ENCODE data around the gene SSPN.

Gene SSPN

DNA sequence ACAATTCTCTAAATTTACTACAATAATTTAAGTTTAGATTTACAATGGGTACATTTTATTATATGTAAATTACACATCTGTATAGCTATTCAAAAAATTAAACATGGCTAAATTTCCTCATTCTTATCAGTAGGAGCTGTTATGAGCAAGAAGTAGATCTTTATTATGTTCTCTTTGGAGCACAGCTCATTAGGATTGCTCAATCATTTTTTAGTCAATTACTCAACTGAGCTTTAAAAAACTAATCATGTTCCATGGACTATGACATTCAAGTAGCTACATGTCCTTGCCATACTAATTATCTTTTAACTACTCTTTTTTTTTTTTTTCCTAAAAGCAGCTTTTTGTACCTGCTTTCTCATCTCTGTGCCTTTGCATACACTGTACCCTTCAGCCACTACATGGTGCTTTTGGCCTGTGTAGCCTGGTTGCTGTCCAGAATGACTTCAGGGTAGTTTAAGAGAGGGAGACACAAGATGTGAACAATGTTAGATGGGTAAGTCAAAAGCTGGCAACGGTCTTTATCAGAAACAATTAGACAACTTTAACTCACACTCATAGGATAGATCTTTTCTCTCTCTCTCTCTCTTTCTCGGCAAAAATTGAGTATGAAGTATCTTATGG lies 69.0 kb downstream of the SSPN start:
- no peak for TF ChIP-seq JUND (IDR thresholded peaks at IDR 0.05; ENCODE audit: low read depth)
- DNase-seq (ENCODE audit: low read depth in 1 of 2, low spot score in 1 of 2): no peak
- in situ Hi-C loops (cut with HindIII; ENCODE audit: low pct_unique_long_range_greater_than_20kb, low sequenced_read_pairs): no loop called here

DNA sequence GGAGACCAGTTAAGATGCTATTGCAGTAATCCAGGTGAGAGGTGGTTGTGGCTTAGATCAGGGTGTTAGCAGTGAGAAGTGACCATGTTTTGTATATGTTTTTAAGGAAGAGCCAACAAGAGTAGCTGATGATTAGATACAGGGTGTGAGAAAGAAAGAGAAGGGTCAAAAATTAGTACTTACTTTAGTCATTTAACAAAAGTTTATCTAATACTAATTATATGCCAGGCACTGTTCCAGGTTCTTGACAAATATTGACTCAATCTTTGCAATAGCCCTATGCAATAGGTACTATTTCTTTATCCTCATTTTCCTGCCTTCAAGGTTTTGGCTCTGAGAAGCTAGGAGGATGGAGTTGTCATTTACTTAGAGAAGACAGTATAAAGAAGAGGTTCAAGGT lies 70.2 kb downstream of the SSPN start:
- in situ Hi-C loops (cut with HindIII; ENCODE audit: low pct_unique_long_range_greater_than_20kb, low sequenced_read_pairs): no loop called here
- no peak for TF ChIP-seq JUND (IDR thresholded peaks at IDR 0.05; ENCODE audit: low read depth)
- DNase-seq (ENCODE audit: low read depth in 1 of 2, low spot score in 1 of 2): no peak

DNA sequence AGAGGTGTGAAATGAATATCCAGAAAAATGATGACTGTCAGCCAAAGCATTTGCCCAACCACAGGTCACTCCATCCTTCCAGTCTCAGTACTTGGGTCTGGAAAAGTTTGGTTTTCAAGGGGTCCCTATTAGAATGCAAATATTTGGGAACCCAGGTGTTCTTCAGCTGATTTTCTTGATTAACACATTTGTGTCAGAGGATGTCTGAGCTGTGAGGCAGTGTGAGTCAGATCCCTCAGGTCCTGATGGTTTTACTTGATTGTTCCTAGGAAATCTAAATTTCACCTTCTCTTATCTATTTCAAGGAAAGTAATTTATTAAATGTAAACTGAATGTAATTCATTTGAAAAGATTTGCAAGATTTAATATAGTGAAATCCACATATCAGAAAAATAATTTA lies 71.5 kb downstream of the SSPN start:
- no peak for DNase-seq (ENCODE audit: low read depth in 1 of 2, low spot score in 1 of 2)
- TF ChIP-seq JUND (IDR thresholded peaks at IDR 0.05; ENCODE audit: low read depth): no peak
- in situ Hi-C loops (cut with HindIII; ENCODE audit: low pct_unique_long_range_greater_than_20kb, low sequenced_read_pairs): no loop called here

GRCh38 chr12:26268841-26269561 lies 73.6 kb downstream of the SSPN start:
- in situ Hi-C loops (cut with HindIII; ENCODE audit: low pct_unique_long_range_greater_than_20kb, low sequenced_read_pairs): no loop called here
- no peak for TF ChIP-seq JUND (IDR thresholded peaks at IDR 0.05; ENCODE audit: low read depth)
- DNase-seq (ENCODE audit: low read depth in 1 of 2, low spot score in 1 of 2): no peak

DNA sequence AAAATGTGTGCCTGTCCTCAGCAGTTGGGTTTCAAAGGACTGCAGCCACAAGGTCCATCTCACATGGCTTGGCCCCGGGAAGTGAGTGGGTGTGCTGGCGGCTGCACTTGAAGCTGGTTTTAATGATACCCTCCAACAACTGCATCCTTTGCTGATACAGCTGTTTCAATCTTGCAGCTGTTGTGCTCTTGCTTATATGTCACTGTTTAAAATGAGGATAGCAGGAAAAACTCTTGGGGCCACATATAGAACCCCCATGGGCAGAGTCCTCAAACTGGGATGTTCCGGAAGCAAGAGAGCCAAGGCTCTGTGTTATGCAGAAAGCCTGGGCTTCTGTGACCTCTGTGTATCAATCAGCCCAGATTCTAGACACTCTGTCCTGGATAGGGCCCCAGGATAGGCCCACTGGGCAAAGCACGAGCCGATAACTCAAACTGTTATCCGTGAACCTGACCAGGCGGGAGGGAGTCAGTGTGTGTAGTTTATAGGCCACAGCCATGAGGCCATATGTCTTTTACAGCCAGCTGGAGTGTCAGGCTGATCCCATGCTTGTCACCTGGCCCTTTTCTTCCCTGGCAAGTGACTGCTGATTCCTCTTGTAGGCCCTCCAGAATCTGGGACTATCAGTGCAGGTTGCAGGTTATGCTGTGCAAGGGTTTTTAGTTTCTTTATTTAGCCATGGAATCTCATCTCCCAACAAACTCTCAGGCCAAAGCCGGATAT lies 74.3 kb downstream of the SSPN start:
- DNase-seq (ENCODE audit: low read depth in 1 of 2, low spot score in 1 of 2): no peak
- TF ChIP-seq JUND (IDR thresholded peaks at IDR 0.05; ENCODE audit: low read depth): no peak
- in situ Hi-C loops (cut with HindIII; ENCODE audit: low pct_unique_long_range_greater_than_20kb, low sequenced_read_pairs): no loop called here

- no peak for DNase-seq (ENCODE audit: low read depth in 1 of 2, low spot score in 1 of 2)
- in situ Hi-C loops (cut with HindIII; ENCODE audit: low pct_unique_long_range_greater_than_20kb, low sequenced_read_pairs): no loop called here
- no peak for TF ChIP-seq JUND (IDR thresholded peaks at IDR 0.05; ENCODE audit: low read depth)
Observed at GRCh38 chr12:26271024-26271423, 75.7 kb downstream of the SSPN start.

GRCh38 chr12:26271889-26272492 lies 76.6 kb downstream of the SSPN start:
- no peak for DNase-seq (ENCODE audit: low read depth in 1 of 2, low spot score in 1 of 2)
- no peak for TF ChIP-seq JUND (IDR thresholded peaks at IDR 0.05; ENCODE audit: low read depth)
- in situ Hi-C loops (cut with HindIII; ENCODE audit: low pct_unique_long_range_greater_than_20kb, low sequenced_read_pairs): no loop called here

DNA sequence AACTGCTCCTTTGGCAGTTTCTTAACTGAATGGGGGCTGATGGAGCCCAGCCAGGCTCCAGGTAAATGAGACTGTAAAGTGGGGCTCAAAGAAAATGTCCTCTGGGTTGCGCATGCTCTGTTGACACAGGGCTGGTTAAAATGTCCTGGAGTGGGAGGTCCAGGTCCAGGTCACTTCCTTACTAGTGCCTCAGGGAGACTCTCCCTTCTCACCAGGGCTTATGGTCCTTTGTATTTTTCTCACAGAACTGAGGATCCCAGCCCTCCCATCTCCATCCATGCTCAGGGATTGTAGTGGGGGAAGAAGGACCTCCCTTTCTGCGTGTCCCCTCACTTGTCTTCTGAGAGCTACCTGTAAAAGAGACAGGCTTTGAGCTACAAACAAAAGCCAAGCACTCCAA lies 77.5 kb downstream of the SSPN start:
- no peak for DNase-seq (ENCODE audit: low read depth in 1 of 2, low spot score in 1 of 2)
- TF ChIP-seq JUND (IDR thresholded peaks at IDR 0.05; ENCODE audit: low read depth): no peak
- in situ Hi-C loops (cut with HindIII; ENCODE audit: low pct_unique_long_range_greater_than_20kb, low sequenced_read_pairs): no loop called here

DNA sequence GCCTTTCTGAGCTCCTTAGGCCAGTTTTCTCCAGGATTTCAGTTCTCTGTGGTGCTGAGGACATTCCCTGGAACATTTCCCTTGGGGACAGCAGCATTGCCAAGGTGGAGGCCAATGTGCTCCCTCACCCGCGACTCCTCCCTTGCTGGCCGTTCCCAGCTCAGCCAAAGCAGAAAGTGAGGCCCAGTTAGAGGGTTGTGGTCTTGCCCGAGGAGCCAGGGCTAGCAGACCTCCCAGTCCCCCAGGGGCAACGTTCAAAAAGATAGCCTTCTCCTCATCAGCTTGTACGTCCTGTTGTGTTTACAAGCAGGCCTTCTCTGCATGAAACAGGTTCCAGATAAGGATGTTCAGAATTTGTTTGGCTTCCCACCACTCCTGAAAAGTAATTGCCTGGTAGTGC lies 78.4 kb downstream of the SSPN start:
- in situ Hi-C loops (cut with HindIII; ENCODE audit: low pct_unique_long_range_greater_than_20kb, low sequenced_read_pairs): no loop called here
- no peak for TF ChIP-seq JUND (IDR thresholded peaks at IDR 0.05; ENCODE audit: low read depth)
- DNase-seq (ENCODE audit: low read depth in 1 of 2, low spot score in 1 of 2): no peak

- no peak for TF ChIP-seq JUND (IDR thresholded peaks at IDR 0.05; ENCODE audit: low read depth)
- in situ Hi-C loops (cut with HindIII; ENCODE audit: low pct_unique_long_range_greater_than_20kb, low sequenced_read_pairs): no loop called here
- DNase-seq (ENCODE audit: low read depth in 1 of 2, low spot score in 1 of 2): peak; percentile 16 to 66
Observed at GRCh38 chr12:26274441-26275312, 79.3 kb downstream of the SSPN start.

DNA sequence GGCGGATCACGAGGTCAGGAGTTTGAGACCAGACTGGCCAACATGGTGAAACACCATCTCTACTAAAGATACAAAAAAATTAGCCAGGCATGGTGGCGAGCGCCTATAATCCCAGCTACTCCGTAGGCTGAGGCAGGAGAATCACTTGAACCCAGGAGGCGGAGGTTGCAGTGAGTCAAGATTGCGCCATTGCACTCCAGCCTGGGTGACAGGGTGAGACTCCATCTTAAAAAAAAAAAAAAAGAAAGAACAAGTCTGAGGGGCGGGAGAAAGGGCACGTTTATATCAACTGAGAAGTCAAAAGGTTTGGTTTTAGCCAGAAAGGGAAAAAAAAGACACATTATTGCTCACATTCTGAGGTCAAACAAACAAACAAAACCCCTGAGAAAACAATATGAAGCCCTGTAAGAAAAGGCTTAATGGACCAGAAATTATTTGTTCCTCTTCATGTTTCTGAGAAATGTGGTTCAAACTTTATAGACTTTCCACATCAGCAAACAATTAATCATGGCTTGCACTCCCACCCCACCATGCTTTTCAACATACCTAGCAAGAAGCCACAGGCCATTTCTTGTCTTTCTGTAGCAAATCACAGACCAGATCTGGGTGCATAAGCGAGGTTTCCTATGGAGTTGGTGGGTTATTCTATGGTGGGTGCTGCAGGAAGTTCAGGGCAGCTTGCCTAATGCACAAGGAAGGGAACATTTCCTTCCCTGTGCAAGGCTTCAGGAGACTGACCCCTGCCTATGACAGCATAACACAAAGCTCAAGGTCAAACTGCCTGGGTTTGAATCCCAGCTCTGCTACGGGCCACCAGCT lies 80.1 kb downstream of the SSPN start:
- in situ Hi-C loops (cut with HindIII; ENCODE audit: low pct_unique_long_range_greater_than_20kb, low sequenced_read_pairs): no loop called here
- TF ChIP-seq JUND (IDR thresholded peaks at IDR 0.05; ENCODE audit: low read depth): no peak

More for the DNA sequence above, 80.1 kb downstream of the SSPN start:
- DNase-seq (ENCODE audit: low read depth in 1 of 2, low spot score in 1 of 2): no peak
